Uterus (tissue), 4 donors: ENCODE results near the gene HS3ST4. TPM values are rescaled to one million over a fixed set of nuclear protein-coding genes. Genes with fewer than 3 reads are reported as not detected.

Source experiments
- DNase-seq, 2 donors: peaks; one replicate each; pipeline ENCODE4 v3.0.0-alpha.2; 2019 to 2020
- H3K27ac ChIP-seq, 2 donors: fragments of 200-600 bp; sonication (generic); 1 replicate in 1 of 2; 2 replicates in 1 of 2; pipeline ENCODE4 v1.5.1; 2016 to 2018
- H3K27me3 ChIP-seq, 2 donors: fragments of 200-600 bp; sonication (generic); one replicate each; pipeline ENCODE4 v1.5.1; 2018 to 2019; ENCODE audit warnings: control low read depth in 1 of 2
- H3K36me3 ChIP-seq, 2 donors: fragments of 200-600 bp; sonication (generic); one replicate each; pipeline ENCODE4 v1.5.1; 2019; ENCODE audit warnings: control low read depth in 1 of 2
- H3K4me1 ChIP-seq, 2 donors: fragments of 200-600 bp; sonication (generic); one replicate each; pipeline ENCODE4 v1.5.1; 2018 to 2019; ENCODE audit warnings: control low read depth in 1 of 2
- H3K4me3 ChIP-seq, 2 donors: fragments of 200-600 bp; sonication (generic); 1 replicate in 1 of 2; 2 replicates in 1 of 2; pipeline ENCODE4 v1.5.1; 2018 to 2019; ENCODE audit warnings: mild to moderate bottlenecking in 1 of 2
- H3K9me3 ChIP-seq, 2 donors: fragments of 200-600 bp; sonication (generic); one replicate each; pipeline ENCODE4 v1.5.1; 2019; ENCODE audit warnings: control low read depth in 1 of 2
- POLR2A ChIP-seq, 2 donors: fragments of 450-650 bp; IDR thresholded peaks; one replicate each; pipeline ENCODE4 v1.6.1; 2016; ENCODE audit warnings: antibody characterized with exemption in 2 of 2, mild to moderate bottlenecking in 1 of 2, moderate library complexity in 1 of 2
- intact Hi-C: fragments of 100-400 bp; cut with DNase I; formaldehyde crosslinking; loops from one replicate; pipeline ENCODE4 v1.15.1; 2023; ENCODE audit warnings: low total_unique reads
- total RNA-seq, 4 donors: library from RNA; depleted of rRNA in 3 of 4; stranded (reverse); fragments of >200 nt in 3 of 4; gene quantifications; one replicate each; pipeline versions ENCODE4 v1.1.0 to v1.2.4, GENCODE V29; 2014 to 2023
- TF ChIP-seq, protein P1 (sequence below), 4 experiments: fragments of 200-600 bp in 2 of 4; fragments of 450-650 bp in 2 of 4; sonication (generic) in 2 of 4; IDR thresholded peaks; one replicate each; pipeline ENCODE4 v1.5.1; 2016 to 2019; ENCODE audit warnings: antibody characterized with exemption in 4 of 4, mild to moderate bottlenecking in 2 of 4, moderate library complexity in 1 of 4
- donor health status: DM: yes; HTN: yes; CAD: no.

HS3ST4 gene
- total RNA-seq, 4 donors from 2014 or later = 0.14 TPM; not detected in 3

DNA sequence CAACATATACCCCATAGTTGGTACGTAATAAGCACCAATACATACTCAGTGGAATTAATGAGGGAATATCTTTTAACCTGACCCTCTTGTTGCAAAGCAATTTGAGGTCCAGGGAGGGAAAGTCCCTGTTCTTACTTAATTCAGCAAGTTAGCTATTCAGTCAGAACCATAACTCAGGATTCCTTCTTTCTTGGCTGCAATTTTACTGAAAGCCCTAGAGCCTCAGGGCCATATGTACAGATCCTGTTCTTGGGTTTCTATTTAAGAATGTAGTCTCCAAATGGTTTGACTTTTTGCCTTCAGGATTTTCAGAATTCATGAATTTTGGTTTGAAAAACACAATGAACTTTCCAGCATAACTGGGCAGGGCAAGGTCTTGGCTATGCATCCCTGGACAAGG is 436.5 kb downstream of the HS3ST4 start:
- no peak for TF ChIP-seq POLR2A (IDR thresholded peaks at IDR 0.05)
- TF ChIP-seq, protein P1, sequence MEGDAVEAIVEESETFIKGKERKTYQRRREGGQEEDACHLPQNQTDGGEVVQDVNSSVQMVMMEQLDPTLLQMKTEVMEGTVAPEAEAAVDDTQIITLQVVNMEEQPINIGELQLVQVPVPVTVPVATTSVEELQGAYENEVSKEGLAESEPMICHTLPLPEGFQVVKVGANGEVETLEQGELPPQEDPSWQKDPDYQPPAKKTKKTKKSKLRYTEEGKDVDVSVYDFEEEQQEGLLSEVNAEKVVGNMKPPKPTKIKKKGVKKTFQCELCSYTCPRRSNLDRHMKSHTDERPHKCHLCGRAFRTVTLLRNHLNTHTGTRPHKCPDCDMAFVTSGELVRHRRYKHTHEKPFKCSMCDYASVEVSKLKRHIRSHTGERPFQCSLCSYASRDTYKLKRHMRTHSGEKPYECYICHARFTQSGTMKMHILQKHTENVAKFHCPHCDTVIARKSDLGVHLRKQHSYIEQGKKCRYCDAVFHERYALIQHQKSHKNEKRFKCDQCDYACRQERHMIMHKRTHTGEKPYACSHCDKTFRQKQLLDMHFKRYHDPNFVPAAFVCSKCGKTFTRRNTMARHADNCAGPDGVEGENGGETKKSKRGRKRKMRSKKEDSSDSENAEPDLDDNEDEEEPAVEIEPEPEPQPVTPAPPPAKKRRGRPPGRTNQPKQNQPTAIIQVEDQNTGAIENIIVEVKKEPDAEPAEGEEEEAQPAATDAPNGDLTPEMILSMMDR (IDR thresholded peaks at IDR 0.05) = no peak
- Histone ChIP-seq H3K4me3 (no peak overlapping the region), H3K27ac (no peak overlapping the region), H3K27me3 (no peaks in the 10 kb centered on the region), H3K36me3 (no peaks in the 10 kb centered on the region), H3K4me1 (no peaks in the 10 kb centered on the region), H3K9me3 (no peaks in the 10 kb centered on the region)
- no peak for DNase-seq
- intact Hi-C loops = no loop called here

DNA sequence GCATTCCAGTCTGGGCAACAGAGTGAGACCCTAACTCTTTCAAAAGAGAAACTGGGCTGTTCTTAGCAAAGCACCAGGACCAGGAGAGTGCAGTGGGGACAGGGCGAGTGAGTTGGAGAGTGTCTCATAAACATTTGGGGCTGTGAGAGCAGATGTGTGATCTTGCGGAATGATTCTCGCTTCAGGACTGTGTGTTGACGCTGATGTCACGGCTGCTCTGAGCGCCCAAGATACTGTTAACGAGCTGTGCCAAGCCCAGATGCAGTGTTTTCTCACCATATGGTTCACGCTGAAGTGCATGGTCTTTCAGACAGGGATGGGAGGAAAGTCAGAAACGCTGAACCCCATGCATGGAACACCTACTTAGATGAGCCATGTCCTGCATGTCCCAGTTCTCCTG is 438.2 kb downstream of the HS3ST4 start:
- no peak for DNase-seq
- H3K4me1 ChIP-seq = no peaks in the 10 kb centered on the region
- H3K27ac ChIP-seq = no peak overlapping the region
- no peak overlapping the region for H3K4me3 ChIP-seq
- H3K36me3 ChIP-seq = no peaks in the 10 kb centered on the region
- TF ChIP-seq, protein P1 (IDR thresholded peaks at IDR 0.05) = no peak
- TF ChIP-seq POLR2A (IDR thresholded peaks at IDR 0.05) = no peak
- intact Hi-C loops = no loop called here
- H3K27me3 ChIP-seq = no peaks in the 10 kb centered on the region
- H3K9me3 ChIP-seq = no peaks in the 10 kb centered on the region

DNA sequence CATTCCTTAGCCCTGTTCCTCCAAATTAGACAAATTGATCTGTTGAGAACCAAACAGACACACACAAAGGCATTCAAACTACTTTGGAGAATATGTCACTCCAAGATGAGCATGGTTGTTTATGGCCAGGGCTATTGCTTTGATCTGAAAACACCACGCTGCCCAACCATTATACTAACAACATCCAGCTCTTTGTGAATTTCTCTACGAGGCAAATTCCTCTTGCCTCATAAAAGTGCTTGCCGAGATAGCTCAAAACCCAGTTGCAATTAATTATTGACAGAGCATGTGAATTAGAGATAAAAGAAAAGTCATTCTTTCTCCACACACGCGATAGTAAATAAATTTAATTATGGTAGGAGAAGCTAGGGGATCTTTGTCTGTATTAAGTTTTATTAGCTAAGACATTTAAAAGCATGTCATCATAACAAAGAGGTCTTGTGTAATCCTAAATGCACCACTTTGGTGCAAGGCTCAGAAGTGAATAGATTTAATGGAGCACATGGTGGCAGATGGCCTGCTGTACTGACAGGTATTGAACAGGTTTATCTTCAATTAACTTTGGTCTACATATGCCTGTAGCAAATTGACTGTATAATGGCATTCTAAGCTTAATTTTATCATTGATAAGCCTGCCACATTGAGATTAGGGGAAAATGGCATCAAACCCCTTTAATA is 441.8 kb downstream of the HS3ST4 start:
- no peaks in the 10 kb centered on the region for H3K9me3 ChIP-seq
- no peak for TF ChIP-seq POLR2A (IDR thresholded peaks at IDR 0.05)
- TF ChIP-seq, protein P1 (IDR thresholded peaks at IDR 0.05) = no peak
- intact Hi-C loops = no loop called here

DNA sequence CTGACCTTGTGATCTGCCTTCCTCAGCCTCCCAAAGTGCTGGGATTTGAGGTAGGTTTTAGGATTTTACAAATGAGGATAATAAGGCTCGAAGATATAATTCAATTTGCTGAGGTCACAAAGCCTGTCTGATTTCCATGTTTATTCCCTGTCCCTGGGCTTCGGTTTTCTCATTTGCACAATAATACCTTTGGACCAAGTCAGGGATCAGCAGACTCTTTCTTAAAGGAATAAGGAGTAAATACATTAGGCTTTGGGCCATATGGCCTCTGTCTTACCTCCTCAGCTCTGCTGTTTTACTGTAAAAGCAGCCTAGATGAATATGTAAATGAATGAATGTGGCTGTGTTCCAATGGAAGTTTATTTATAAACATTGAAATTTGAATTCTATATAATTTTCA is 442.8 kb downstream of the HS3ST4 start:
- no peak for DNase-seq
- no peak overlapping the region for H3K27ac ChIP-seq
- no peaks in the 10 kb centered on the region for H3K27me3 ChIP-seq

More for the DNA sequence above, 441.8 kb downstream of the HS3ST4 start:
- H3K4me3 ChIP-seq = no peak overlapping the region
- H3K36me3 ChIP-seq = no peaks in the 10 kb centered on the region
- no peaks in the 10 kb centered on the region for H3K27me3 ChIP-seq
- H3K4me1 ChIP-seq = no peaks in the 10 kb centered on the region
- DNase-seq = no peak
- H3K27ac ChIP-seq = no peak overlapping the region

DNA sequence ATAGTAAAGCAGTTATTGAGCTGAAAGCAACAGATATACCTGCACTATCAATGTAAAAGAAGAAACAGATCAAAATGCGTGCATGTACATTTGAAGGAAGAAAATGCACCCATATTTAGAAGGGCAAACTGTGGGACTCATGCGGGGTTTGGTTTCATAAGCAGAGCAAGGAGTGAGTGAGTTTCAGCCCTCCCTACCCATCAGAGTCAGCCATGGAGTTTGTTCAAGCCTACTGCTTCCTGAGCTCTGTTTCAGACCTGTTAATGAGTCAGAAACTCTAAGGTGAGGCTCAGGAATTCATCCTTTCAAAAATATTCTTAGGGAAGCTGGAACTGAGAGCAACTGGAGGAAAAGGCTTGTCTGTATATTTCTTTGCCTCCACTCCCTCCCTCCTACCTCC is 446.2 kb downstream of the HS3ST4 start:
- no peak for DNase-seq
- H3K4me3 ChIP-seq = no peak overlapping the region
- no peaks in the 10 kb centered on the region for H3K4me1 ChIP-seq
- TF ChIP-seq, protein P1 (IDR thresholded peaks at IDR 0.05) = no peak
- TF ChIP-seq POLR2A (IDR thresholded peaks at IDR 0.05) = no peak
- H3K36me3 ChIP-seq = no peaks in the 10 kb centered on the region
- no peaks in the 10 kb centered on the region for H3K9me3 ChIP-seq
- no peak overlapping the region for H3K27ac ChIP-seq
- intact Hi-C loops = no loop called here
- H3K27me3 ChIP-seq = no peaks in the 10 kb centered on the region

More for the DNA sequence above, 442.8 kb downstream of the HS3ST4 start:
- no peaks in the 10 kb centered on the region for H3K36me3 ChIP-seq
- H3K4me1 ChIP-seq = no peaks in the 10 kb centered on the region
- H3K9me3 ChIP-seq = no peaks in the 10 kb centered on the region
- intact Hi-C loops = no loop called here
- H3K4me3 ChIP-seq = no peak overlapping the region
- no peak for TF ChIP-seq POLR2A (IDR thresholded peaks at IDR 0.05)
- TF ChIP-seq, protein P1 (IDR thresholded peaks at IDR 0.05) = no peak
